Fibroblast of skin of right quadriceps (primary cell): Measurements from ENCODE around the gene RIPOR2.
"Not testable (repeated sequence)": the region's sequence is repeated elsewhere in the genome, so short reads cannot be mapped to it uniquely, and the experiment has no call there.

ENCODE experiments used
- DNase-seq: peaks from one replicate; pipeline ENCODE4 v3.0.0-alpha.2; 2013

RIPOR2 gene

GRCh38 chr6:24757611-24758010, 178.1 kb downstream of the RIPOR2 start:
- no peak for DNase-seq

GRCh38 chr6:24755279-24755678, 180.5 kb downstream of the RIPOR2 start:
- no peak for DNase-seq

- DNase-seq: not testable (repeated sequence)
These were observed 181.4 kb downstream of the RIPOR2 start for GRCh38 chr6:24754378-24754777.
